ENCODE results near the gene CPSF4.

The CPSF4 gene

GRCh38 chr7:99478464-99479440 is 40.0 kb downstream of the CPSF4 start:
- ChIA-PET CTCF (no interaction called here), POLR2A (interaction anchor here (1.1 kb wide), 1 partner anchor 21 kb away, joined by 3 read pairs; the partner anchor contains the start of gene ZNF394)
- TF ChIP-seq BHLHE40 (IDR thresholded peaks at IDR 0.05; ENCODE audit: borderline replicate concordance) (no peak), FOXM1 (IDR thresholded peaks at IDR 0.05; ENCODE audit: borderline replicate concordance) (no peak), ZNF384 (IDR thresholded peaks at IDR 0.05) (no peak), TARDBP (IDR thresholded peaks at IDR 0.05) (no peak), FOXK2 (IDR thresholded peaks at IDR 0.05) (no peak)
- no peak for DNase-seq (ENCODE audit: extremely low spot score)

DNA sequence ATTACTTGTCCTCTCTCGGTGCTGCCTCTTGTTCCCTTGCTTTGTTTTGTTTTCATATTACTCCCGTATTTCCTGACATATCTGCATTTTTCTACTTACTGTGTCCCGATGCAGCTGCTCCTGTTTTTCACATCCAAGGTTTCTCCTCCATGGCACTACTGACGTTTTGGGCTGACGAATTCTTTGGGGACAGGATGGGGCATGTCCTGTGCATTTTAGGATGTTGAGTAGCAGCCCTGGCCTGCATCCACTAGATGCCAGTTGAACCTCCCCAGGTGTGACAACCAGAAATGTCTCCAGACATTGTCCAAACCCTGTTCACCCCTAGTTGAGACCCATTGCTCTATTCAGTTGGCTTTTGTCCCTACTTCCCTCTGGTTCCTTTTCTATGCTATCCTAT is 46.4 kb downstream of the CPSF4 start:
- CTCF ChIA-PET = interaction anchor here (0.6 kb wide), 1 partner anchor 26 kb away, joined by 4 read pairs; no protein-coding TSS in a partner anchor
- POLR2A ChIA-PET = interaction anchor here (2.0 kb wide), 1 partner anchor 15 kb away, joined by 6 read pairs; the partner anchor contains the start of gene ZNF394

GRCh38 chr7:99489235-99489634 is 50.5 kb downstream of the CPSF4 start:
- DNase-seq (ENCODE audit: extremely low spot score) = peak; percentile 35

More for the DNA sequence above, 46.4 kb downstream of the CPSF4 start:
- no peak for DNase-seq (ENCODE audit: extremely low spot score)
- no peak for TF ChIP-seq ARNT (IDR thresholded peaks at IDR 0.05)
- no peak for TF ChIP-seq L3MBTL2 (conservative IDR thresholded peaks at IDR 0.05)
- no peak for TF ChIP-seq HDGF (IDR thresholded peaks at IDR 0.05; ENCODE audit: borderline replicate concordance)
- TF ChIP-seq LEF1 (IDR thresholded peaks at IDR 0.05; ENCODE audit: borderline replicate concordance) = no peak
- TF ChIP-seq BHLHE40 (IDR thresholded peaks at IDR 0.05; ENCODE audit: borderline replicate concordance) = no peak
- no peak for TF ChIP-seq ELF4 (IDR thresholded peaks at IDR 0.05)
- no peak for TF ChIP-seq FOXA1 (IDR thresholded peaks at IDR 0.05)
- no peak for TF ChIP-seq NFRKB (IDR thresholded peaks at IDR 0.05)
- no peak for TF ChIP-seq ZNF384 (IDR thresholded peaks at IDR 0.05)
- no peak for TF ChIP-seq TARDBP (IDR thresholded peaks at IDR 0.05)
- TF ChIP-seq SP1 (IDR thresholded peaks at IDR 0.05) = no peak
- TF ChIP-seq SUZ12 (IDR thresholded peaks at IDR 0.05) = no peak
- no peak for TF ChIP-seq PKNOX1 (IDR thresholded peaks at IDR 0.05)
- TF ChIP-seq FOXK2 (IDR thresholded peaks at IDR 0.05) = no peak
- TF ChIP-seq CTBP1 (IDR thresholded peaks at IDR 0.05; ENCODE audit: borderline replicate concordance) = no peak
- no peak for TF ChIP-seq FOXM1 (IDR thresholded peaks at IDR 0.05; ENCODE audit: borderline replicate concordance)

DNA sequence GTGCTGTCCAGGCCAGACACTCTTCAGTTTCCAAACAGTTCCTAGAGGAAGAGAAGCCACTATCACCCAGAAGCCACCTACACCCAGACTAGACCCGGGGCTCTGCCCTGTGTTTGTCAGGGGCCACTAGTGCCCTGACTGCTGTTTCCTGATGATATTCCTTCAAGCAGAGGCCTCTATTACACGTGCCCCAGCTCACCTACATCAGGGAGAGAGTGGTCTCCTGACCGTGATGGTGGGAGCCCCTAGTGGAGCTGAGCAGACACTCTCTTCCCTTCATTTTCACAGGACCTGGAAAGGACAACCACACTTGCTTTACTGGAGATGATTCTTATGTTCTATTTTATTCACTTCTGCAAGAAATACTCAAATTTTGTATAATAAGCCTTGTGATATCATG is 52.1 kb downstream of the CPSF4 start:
- ChIA-PET POLR2A (interaction anchor here (1.2 kb wide), 1 partner anchor 9 kb away, joined by 6 read pairs; the partner anchor contains the start of gene ZNF394), CTCF (no interaction called here)
- TF ChIP-seq SP1 (IDR thresholded peaks at IDR 0.05) (no peak), BHLHE40 (IDR thresholded peaks at IDR 0.05; ENCODE audit: borderline replicate concordance) (no peak), ZNF384 (IDR thresholded peaks at IDR 0.05) (no peak), PKNOX1 (IDR thresholded peaks at IDR 0.05) (no peak), CTBP1 (IDR thresholded peaks at IDR 0.05; ENCODE audit: borderline replicate concordance) (no peak), ELF4 (IDR thresholded peaks at IDR 0.05) (no peak), HDGF (IDR thresholded peaks at IDR 0.05; ENCODE audit: borderline replicate concordance) (no peak), TARDBP (IDR thresholded peaks at IDR 0.05) (no peak), FOXM1 (IDR thresholded peaks at IDR 0.05; ENCODE audit: borderline replicate concordance) (no peak), FOXA1 (IDR thresholded peaks at IDR 0.05) (no peak), L3MBTL2 (conservative IDR thresholded peaks at IDR 0.05) (no peak), ARNT (IDR thresholded peaks at IDR 0.05) (no peak), FOXK2 (IDR thresholded peaks at IDR 0.05) (no peak), LEF1 (IDR thresholded peaks at IDR 0.05; ENCODE audit: borderline replicate concordance) (no peak), SUZ12 (IDR thresholded peaks at IDR 0.05) (no peak)

More at GRCh38 chr7:99489235-99489634, 50.5 kb downstream of the CPSF4 start:
- ChIA-PET POLR2A (interaction anchor here (1.0 to 1.3 kb wide), 2 partner anchors 11 to 15 kb away, joined by 3 to 5 read pairs; partner anchors contain the start of genes ZKSCAN5 and ZNF394), CTCF (no interaction called here)
- TF ChIP-seq PKNOX1 (IDR thresholded peaks at IDR 0.05) = 0 out of 2 replicates have a peak, but pooled peaks have one; percentile 4
- TF ChIP-seq L3MBTL2 (conservative IDR thresholded peaks at IDR 0.05) = no peak

DNA sequence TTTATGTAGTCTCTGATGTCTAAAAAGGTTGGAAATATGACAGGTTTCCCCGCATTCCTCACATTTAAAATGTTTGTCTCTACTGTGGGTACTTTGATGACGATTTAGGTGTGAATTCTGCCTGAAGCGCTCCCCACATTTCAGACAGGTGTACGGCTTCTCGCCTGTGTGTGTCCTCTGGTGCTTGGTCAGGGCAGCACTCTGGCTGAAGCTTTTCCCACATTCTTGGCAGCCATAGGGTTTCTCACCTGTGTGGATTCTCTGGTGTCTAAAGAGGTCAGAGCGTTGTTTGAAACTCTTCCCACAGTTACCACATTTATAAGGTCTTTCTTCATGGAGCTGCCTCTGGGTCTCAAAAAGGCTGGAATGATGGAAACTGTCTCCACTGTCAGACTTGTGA is 55.1 kb downstream of the CPSF4 start:
- ChIA-PET POLR2A (no interaction called here), CTCF (no interaction called here)
- no peak for TF ChIP-seq ELF4 (IDR thresholded peaks at IDR 0.05)
- no peak for TF ChIP-seq FOXA1 (IDR thresholded peaks at IDR 0.05)
- TF ChIP-seq HDGF (IDR thresholded peaks at IDR 0.05; ENCODE audit: borderline replicate concordance) = no peak
- TF ChIP-seq PKNOX1 (IDR thresholded peaks at IDR 0.05) = no peak
- no peak for TF ChIP-seq FOXM1 (IDR thresholded peaks at IDR 0.05; ENCODE audit: borderline replicate concordance)
- no peak for TF ChIP-seq BHLHE40 (IDR thresholded peaks at IDR 0.05; ENCODE audit: borderline replicate concordance)
- TF ChIP-seq ZNF384 (IDR thresholded peaks at IDR 0.05) = no peak
- TF ChIP-seq SP1 (IDR thresholded peaks at IDR 0.05) = no peak
- TF ChIP-seq LEF1 (IDR thresholded peaks at IDR 0.05; ENCODE audit: borderline replicate concordance) = no peak
- no peak for TF ChIP-seq ARNT (IDR thresholded peaks at IDR 0.05)
- TF ChIP-seq SUZ12 (IDR thresholded peaks at IDR 0.05) = no peak
- no peak for TF ChIP-seq TARDBP (IDR thresholded peaks at IDR 0.05)
- TF ChIP-seq FOXK2 (IDR thresholded peaks at IDR 0.05) = no peak
- DNase-seq (ENCODE audit: extremely low spot score) = no peak

More for the DNA sequence above, 52.1 kb downstream of the CPSF4 start:
- no peak for DNase-seq (ENCODE audit: extremely low spot score)
